ENCODE measurements around the gene GPX4.

GPX4 gene

GRCh38 chr19:1068009-1069001, 35.5 kb upstream of the GPX4 start:
- DNase-seq (ENCODE audit: low read depth): no peak

- DNase-seq (ENCODE audit: low read depth): no peak
Measured at GRCh38 chr19:1069009-1069779, 34.6 kb upstream of the GPX4 start.

- DNase-seq (ENCODE audit: low read depth): no peak
Measured at GRCh38 chr19:1070576-1070930, 33.2 kb upstream of the GPX4 start.

GRCh38 chr19:1070931-1071791, 32.6 kb upstream of the GPX4 start:
- no peak for DNase-seq (ENCODE audit: low read depth)

GRCh38 chr19:1072371-1073015, 31.3 kb upstream of the GPX4 start:
- no peak for DNase-seq (ENCODE audit: low read depth)

GRCh38 chr19:1073063-1073955, 30.5 kb upstream of the GPX4 start:
- DNase-seq (ENCODE audit: low read depth): no peak

- no peak for DNase-seq (ENCODE audit: low read depth)
Measured at GRCh38 chr19:1073956-1074517, 29.8 kb upstream of the GPX4 start.

- DNase-seq (ENCODE audit: low read depth): peak; percentile 86
Measured at GRCh38 chr19:1074544-1075283, 29.1 kb upstream of the GPX4 start.

GRCh38 chr19:1076046-1076386, 27.8 kb upstream of the GPX4 start:
- no peak for DNase-seq (ENCODE audit: low read depth)

GRCh38 chr19:1076951-1077350, 26.8 kb upstream of the GPX4 start:
- DNase-seq (ENCODE audit: low read depth): peak; percentile 85

- no peak for DNase-seq (ENCODE audit: low read depth)
Measured at GRCh38 chr19:1079566-1080111, 24.2 kb upstream of the GPX4 start.

GRCh38 chr19:1080360-1081161, 23.2 kb upstream of the GPX4 start:
- no peak for DNase-seq (ENCODE audit: low read depth)

- no peak for DNase-seq (ENCODE audit: low read depth)
Measured at GRCh38 chr19:1081301-1082164, 22.3 kb upstream of the GPX4 start.

- no peak for DNase-seq (ENCODE audit: low read depth)
Measured at GRCh38 chr19:1082165-1082927, 21.4 kb upstream of the GPX4 start.

- no peak for DNase-seq (ENCODE audit: low read depth)
Measured at GRCh38 chr19:1082928-1083816, 20.6 kb upstream of the GPX4 start.
